IMR-90 (cell line): ENCODE results near the gene CLEC16A. TPM values are rescaled to one million over a fixed set of nuclear protein-coding genes. Genes with fewer than 3 reads are reported as not detected.

Experiments
- ATAC-seq: fragments of 200-7000 bp; cut with Tn5 transposase; 2 replicates; pipeline ENCODE4 v1.9.1; 2020; ENCODE audit warnings: low read depth, mild to moderate bottlenecking, moderate library complexity
- BruUV-seq: library from RNA; stranded (reverse); fragments of 400-500 nt; replicated peaks from 2 replicates; lab custom pipeline; 2021; lab: Mats Ljungman, UMichigan
- CTCF ChIA-PET: fragments of 300-600 bp; formaldehyde crosslinking; extraction: SDS; loops from one replicate; lab custom pipeline; 2021; ENCODE audit warnings: antibody characterized with exemption; lab: Yijun Ruan, JAX
- POLR2A ChIA-PET: fragments of 300-600 bp; sonication (Branson Sonifier 250); formaldehyde crosslinking; loops from one replicate; lab custom pipeline; 2022; ENCODE audit warnings: antibody characterized with exemption; ENCODE audit not compliant: unreplicated experiment; lab: Charles Lee
- DNase-seq: peaks from one replicate; pipeline ENCODE4 v3.0.0; 2013
- H2AFZ ChIP-seq: replicated peaks from 2 replicates; pipeline ENCODE3; 2013; ENCODE audit warnings: low read length, mild to moderate bottlenecking; ENCODE audit not compliant: poor library complexity
- H2AK5ac ChIP-seq: 2 replicates; pipeline ENCODE4 v1.6.1; 2013; ENCODE audit warnings: low read depth, low read length, inconsistent platforms
- H2AK9ac ChIP-seq: replicated peaks from 2 replicates; pipeline ENCODE3; 2013; ENCODE audit warnings: mild to moderate bottlenecking, low read depth, low read length, moderate library complexity; ENCODE audit not compliant: poor library complexity
- H2BK120ac ChIP-seq: 2 replicates; pipeline ENCODE4 v1.6.1; 2013; ENCODE audit warnings: low read depth, low read length, inconsistent platforms
- H2BK15ac ChIP-seq: 3 replicates; pipeline ENCODE4 v1.6.1; 2013; ENCODE audit warnings: low read depth, low read length, inconsistent platforms
- H2BK20ac ChIP-seq: 2 replicates; pipeline ENCODE4 v1.6.1; 2013; ENCODE audit warnings: low read depth, mild to moderate bottlenecking, inconsistent platforms, low read length, moderate library complexity
- H2BK5ac ChIP-seq: 2 replicates; pipeline ENCODE4 v1.6.1; 2013; ENCODE audit warnings: mild to moderate bottlenecking, low read depth, low read length, inconsistent platforms; ENCODE audit not compliant: poor library complexity, severe bottlenecking
- H3K14ac ChIP-seq: replicated peaks from 2 replicates; pipeline ENCODE4 v1.6.1; 2013; ENCODE audit warnings: low read depth, low read length, inconsistent platforms
- H3K18ac ChIP-seq: 2 replicates; pipeline ENCODE4 v1.6.1; 2013; ENCODE audit warnings: low read depth, low read length, control low read depth
- H3K23ac ChIP-seq: 2 replicates; pipeline ENCODE4 v1.6.1; 2013; ENCODE audit warnings: low read depth, low read length, inconsistent platforms
- H3K27ac ChIP-seq: 2 replicates; pipeline ENCODE4 v1.5.1; 2013; ENCODE audit warnings: mild to moderate bottlenecking, control low read depth, low read length; ENCODE audit not compliant: insufficient read depth
- H3K27me3 ChIP-seq: 2 replicates; pipeline ENCODE4 v1.6.1; 2013; ENCODE audit warnings: low read length; ENCODE audit not compliant: control insufficient read depth, insufficient read depth
- H3K36me3 ChIP-seq: 2 replicates; pipeline ENCODE4 v1.6.1; 2013; ENCODE audit warnings: low read length, mixed read lengths; ENCODE audit not compliant: control insufficient read depth, insufficient read depth
- H3K4ac ChIP-seq: 2 replicates; pipeline ENCODE4 v1.6.1; 2013; ENCODE audit warnings: low read depth, low read length, inconsistent platforms
- H3K4me1 ChIP-seq: 2 replicates; pipeline ENCODE4 v1.6.1; 2013; ENCODE audit warnings: low read length, mixed read lengths; ENCODE audit not compliant: control insufficient read depth, insufficient read depth
- H3K4me2 ChIP-seq: 2 replicates; pipeline ENCODE4 v1.6.1; 2013; ENCODE audit warnings: low read depth, mild to moderate bottlenecking, control low read depth, low read length, moderate library complexity
- H3K4me3 ChIP-seq: 2 replicates; pipeline ENCODE4 v1.5.1; 2013; ENCODE audit warnings: low read depth, mild to moderate bottlenecking, control low read depth, low read length, moderate library complexity; ENCODE audit not compliant: insufficient read depth
- H3K56ac ChIP-seq: 2 replicates; pipeline ENCODE4 v1.6.1; 2013; ENCODE audit warnings: low read length, inconsistent platforms; ENCODE audit not compliant: insufficient read depth; ENCODE audit errors: extremely low read depth
- H3K79me1 ChIP-seq, 2 experiments: 2 replicates each; pipeline ENCODE4 v1.6.1; 2013; ENCODE audit warnings: low read length in 2 of 2, inconsistent platforms in 1 of 2, low read depth in 1 of 2
- H3K9ac ChIP-seq: 2 replicates; pipeline ENCODE4 v1.6.1; 2013; ENCODE audit warnings: low read depth, low read length, control low read depth
- H3K9me1 ChIP-seq: 2 replicates; pipeline ENCODE4 v1.6.1; 2013; ENCODE audit warnings: low read length, inconsistent platforms; ENCODE audit not compliant: insufficient read depth
- H3K9me3 ChIP-seq: 2 replicates; pipeline ENCODE4 v1.6.1; 2013; ENCODE audit warnings: low read length; ENCODE audit not compliant: control insufficient read depth, insufficient read depth
- H4K20me1 ChIP-seq: 2 replicates; pipeline ENCODE4 v1.6.1; 2013; ENCODE audit warnings: low read length, inconsistent platforms; ENCODE audit not compliant: insufficient read depth
- H4K5ac ChIP-seq: 2 replicates; pipeline ENCODE4 v1.6.1; 2013; ENCODE audit warnings: mild to moderate bottlenecking, low read depth, low read length, control low read depth
- H4K8ac ChIP-seq, 2 experiments: 2 replicates each; pipeline ENCODE4 v1.6.1; 2013; ENCODE audit warnings: low read depth in 2 of 2, low read length in 2 of 2, control low read depth in 1 of 2, inconsistent platforms in 1 of 2
- H4K91ac ChIP-seq: 2 replicates; pipeline ENCODE4 v1.6.1; 2013; ENCODE audit warnings: low read depth, low read length, inconsistent platforms; ENCODE audit not compliant: insufficient read depth
- BHLHE40 ChIP-seq: fragments of 150-350 bp; IDR thresholded peaks from 2 replicates; pipeline ENCODE4 v1.6.1; 2016; ENCODE audit warnings: mild to moderate bottlenecking, low read depth, low read length
- CEBPB ChIP-seq: IDR thresholded peaks from 2 replicates; pipeline ENCODE4 v1.6.1; 2012; ENCODE audit warnings: low read depth, low read length, improper control_type of control experiment
- CHD1 ChIP-seq: IDR thresholded peaks from 2 replicates; pipeline ENCODE4 v1.6.1; 2012; ENCODE audit warnings: low read depth, low read length, improper control_type of control experiment
- FOS ChIP-seq: fragments of 150-350 bp; IDR thresholded peaks from 2 replicates; pipeline ENCODE4 v1.6.1; 2016; ENCODE audit warnings: low read depth, low read length
- MAFK ChIP-seq: IDR thresholded peaks from 2 replicates; pipeline ENCODE4 v1.6.1; 2012; ENCODE audit warnings: low read depth, low read length, improper control_type of control experiment
- MAZ ChIP-seq: IDR thresholded peaks from 2 replicates; pipeline ENCODE4 v1.6.1; 2012; ENCODE audit warnings: low read depth, mild to moderate bottlenecking, low read length, improper control_type of control experiment, moderate library complexity, borderline replicate concordance
- MXI1 ChIP-seq: IDR thresholded peaks from 2 replicates; pipeline ENCODE4 v1.6.1; 2012; ENCODE audit warnings: low read depth, mild to moderate bottlenecking, low read length, moderate library complexity, borderline replicate concordance
- NFE2L2 ChIP-seq: fragments of 150-350 bp; IDR thresholded peaks from 2 replicates; pipeline ENCODE4 v1.6.1; 2016; ENCODE audit warnings: low read depth, mild to moderate bottlenecking, low read length
- POLR2A ChIP-seq: IDR thresholded peaks from 2 replicates; pipeline ENCODE4 v1.6.1; 2012; ENCODE audit warnings: mild to moderate bottlenecking, low read depth, low read length
- RAD21 ChIP-seq: IDR thresholded peaks from 2 replicates; pipeline ENCODE4 v1.6.1; 2012; ENCODE audit warnings: low read length, improper control_type of control experiment
- RCOR1 ChIP-seq: IDR thresholded peaks from 2 replicates; pipeline ENCODE4 v1.6.1; 2012; ENCODE audit warnings: mild to moderate bottlenecking, low read length, improper control_type of control experiment; ENCODE audit not compliant: insufficient replicate concordance
- RFX5 ChIP-seq: IDR thresholded peaks from 2 replicates; pipeline ENCODE4 v1.8.0; 2012; ENCODE audit warnings: low read depth, mild to moderate bottlenecking, low read length, moderate library complexity
- SMC3 ChIP-seq: fragments of 150-350 bp; IDR thresholded peaks from 2 replicates; pipeline ENCODE4 v1.6.1; 2016; ENCODE audit warnings: low read depth, mild to moderate bottlenecking, antibody characterized with exemption, low read length, moderate library complexity
- whole genome bisulfite sequencing, 2 experiments: methylation state at CpG; one replicate each; pipeline versions ENCODE4 v1.1.5 to v1.1.7; 2013; ENCODE audit warnings: missing lambda C conversion rate in 2 of 2; ENCODE audit not compliant: insufficient read length in 1 of 2; ENCODE audit errors: extremely low coverage in 2 of 2; 5-methylcytosine and 5-hydroxymethylcytosine counted together
- dilution Hi-C: fragments of 300-500 bp; cut with HindIII; formaldehyde crosslinking; loops from one replicate; pipeline ENCODE4 v1.14.3; 2018; ENCODE audit warnings: low sequenced_read_pairs; ENCODE audit not compliant: unreplicated experiment
- in situ Hi-C: fragments of 300-500 bp; cut with MboI; formaldehyde crosslinking; loops from 3 replicates; pipeline ENCODE4 v1.14.3; 2019; ENCODE audit warnings: low sequenced_read_pairs, inconsistent platforms, mixed read lengths
- intact Hi-C: fragments of 100-400 bp; cut with micrococcal nuclease; formaldehyde crosslinking; loops from 2 replicates; pipeline ENCODE4 v1.10.0; 2022
- polyA plus RNA-seq, 3 experiments: library from polyadenylated mRNA; depleted of rRNA; stranded (reverse); fragments of >200 nt; gene quantifications; 2 replicates each; pipeline ENCODE4 v1.2.3, GENCODE V29; 2012; ENCODE audit warnings: low replicate concordance in 1 of 3
- total RNA-seq: library from RNA; depleted of rRNA; stranded (reverse); fragments of >200 nt; gene quantifications from 2 replicates; pipeline ENCODE4 v1.2.3, GENCODE V29; 2012
- TF ChIP-seq, protein P1 (sequence below): fragments of 150-350 bp; IDR thresholded peaks from 2 replicates; pipeline ENCODE4 v1.6.1; 2016; ENCODE audit warnings: low read depth, mild to moderate bottlenecking, low read length, moderate library complexity, borderline replicate concordance
- TF ChIP-seq, protein P2 (sequence below): conservative IDR thresholded peaks from 2 replicates; pipeline ENCODE4 v1.5.1; 2012; ENCODE audit warnings: mild to moderate bottlenecking, low read depth, low read length, improper control_type of control experiment
- TF ChIP-seq, protein P3 (sequence below): fragments of 150-350 bp; IDR thresholded peaks from 2 replicates; pipeline ENCODE4 v1.6.1; 2017; ENCODE audit warnings: mild to moderate bottlenecking, antibody characterized with exemption, low read length, low read depth

The CLEC16A gene
- total and polyA plus RNA-seq, 2 of the 4 experiments (the other 2 are of a cell fraction) = 15.9 to 16.5 TPM

DNA sequence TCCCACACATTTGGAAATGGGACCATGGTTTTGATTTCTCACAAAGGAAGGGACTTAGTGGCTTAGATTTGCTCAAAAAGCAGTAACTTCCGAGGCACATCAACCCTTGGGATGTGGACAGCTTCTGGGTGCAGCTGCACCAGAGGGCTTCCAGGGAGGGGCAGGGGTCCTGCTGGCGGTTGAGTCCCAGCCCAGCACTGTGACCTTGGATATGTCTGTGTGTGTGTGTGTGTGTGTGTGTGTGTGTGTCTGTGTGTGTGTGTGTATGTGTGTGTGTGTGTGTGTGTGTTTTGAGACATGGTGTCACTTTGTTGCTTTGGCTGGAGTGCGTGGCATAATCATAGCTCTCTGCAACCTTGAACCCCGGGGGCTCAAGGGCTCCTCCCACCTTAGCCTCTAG, 130.8 kb downstream of the CLEC16A start:
- in situ Hi-C loops = no loop called here
- CTCF ChIA-PET = no interaction called here

More for the DNA sequence above, 130.8 kb downstream of the CLEC16A start:
- intact Hi-C loops (no loop called here), dilution Hi-C loops (no loop called here)
- Histone ChIP-seq H3K79me1 (peaks cover 0 to 15% of the 10 kb centered on the region in 2 experiments; a peak in 2 of 4 replicates), H3K9ac (no peak overlapping the region), H4K20me1 (peaks cover 5% of the 10 kb centered on the region; the same call in 1 of the 2 replicates), H4K8ac (0 out of 4 replicates have a peak overlapping the region, but pooled peaks of 1 of the 2 experiments have one; percentile 8), H2AFZ (no peak overlapping the region), H3K56ac (no peak overlapping the region), H3K36me3 (peaks cover 5% of the 10 kb centered on the region; the same call in 1 of the 2 replicates), H3K4me1 (peaks cover 33% of the 10 kb centered on the region), H2AK5ac (peak overlapping the region; percentile 35; the same call in 1 of the 2 replicates), H3K4me3 (no peak overlapping the region), H2BK15ac (peak overlapping the region; percentile 23; the same call in 1 of the 3 replicates), H2AK9ac (no peak overlapping the region), H4K5ac (no peak overlapping the region), H3K9me3 (no peaks in the 10 kb centered on the region), H2BK20ac (no peak overlapping the region), H3K27ac (no peak overlapping the region), H3K4me2 (no peak overlapping the region), H3K23ac (no peak overlapping the region), H3K14ac (no peak overlapping the region), H4K91ac (no peak overlapping the region), H2BK120ac (no peak overlapping the region), H3K9me1 (peaks cover 26% of the 10 kb centered on the region), H3K4ac (no peak overlapping the region), H2BK5ac (no peak overlapping the region), H3K18ac (no peak overlapping the region), H3K27me3 (no peaks in the 10 kb centered on the region)
- ATAC-seq (no peak), DNase-seq (no peak)
- 100% methylated on average over 2 of the region's 4 CpGs; no CpG with 5 or more reads in 1 of the 2 experiments for WGBS, 2 experiments
- POLR2A ChIA-PET = interaction anchor here (0.5 kb wide), 1 partner anchor 99 kb away, joined by 3 read pairs; no protein-coding TSS in a partner anchor
- no TSS peak for BruUV-seq
- no peak for TF ChIP-seq MAZ
- TF ChIP-seq POLR2A = no peak
- TF ChIP-seq CHD1 = no peak
- no peak for TF ChIP-seq RCOR1
- TF ChIP-seq FOS = no peak
- no peak for TF ChIP-seq CEBPB
- no peak for TF ChIP-seq MAFK
- TF ChIP-seq, protein P1, sequence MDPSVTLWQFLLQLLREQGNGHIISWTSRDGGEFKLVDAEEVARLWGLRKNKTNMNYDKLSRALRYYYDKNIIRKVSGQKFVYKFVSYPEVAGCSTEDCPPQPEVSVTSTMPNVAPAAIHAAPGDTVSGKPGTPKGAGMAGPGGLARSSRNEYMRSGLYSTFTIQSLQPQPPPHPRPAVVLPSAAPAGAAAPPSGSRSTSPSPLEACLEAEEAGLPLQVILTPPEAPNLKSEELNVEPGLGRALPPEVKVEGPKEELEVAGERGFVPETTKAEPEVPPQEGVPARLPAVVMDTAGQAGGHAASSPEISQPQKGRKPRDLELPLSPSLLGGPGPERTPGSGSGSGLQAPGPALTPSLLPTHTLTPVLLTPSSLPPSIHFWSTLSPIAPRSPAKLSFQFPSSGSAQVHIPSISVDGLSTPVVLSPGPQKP = no peak
- TF ChIP-seq RAD21 = no peak
- no peak for TF ChIP-seq SMC3
- no peak for TF ChIP-seq BHLHE40
- TF ChIP-seq, protein P2, sequence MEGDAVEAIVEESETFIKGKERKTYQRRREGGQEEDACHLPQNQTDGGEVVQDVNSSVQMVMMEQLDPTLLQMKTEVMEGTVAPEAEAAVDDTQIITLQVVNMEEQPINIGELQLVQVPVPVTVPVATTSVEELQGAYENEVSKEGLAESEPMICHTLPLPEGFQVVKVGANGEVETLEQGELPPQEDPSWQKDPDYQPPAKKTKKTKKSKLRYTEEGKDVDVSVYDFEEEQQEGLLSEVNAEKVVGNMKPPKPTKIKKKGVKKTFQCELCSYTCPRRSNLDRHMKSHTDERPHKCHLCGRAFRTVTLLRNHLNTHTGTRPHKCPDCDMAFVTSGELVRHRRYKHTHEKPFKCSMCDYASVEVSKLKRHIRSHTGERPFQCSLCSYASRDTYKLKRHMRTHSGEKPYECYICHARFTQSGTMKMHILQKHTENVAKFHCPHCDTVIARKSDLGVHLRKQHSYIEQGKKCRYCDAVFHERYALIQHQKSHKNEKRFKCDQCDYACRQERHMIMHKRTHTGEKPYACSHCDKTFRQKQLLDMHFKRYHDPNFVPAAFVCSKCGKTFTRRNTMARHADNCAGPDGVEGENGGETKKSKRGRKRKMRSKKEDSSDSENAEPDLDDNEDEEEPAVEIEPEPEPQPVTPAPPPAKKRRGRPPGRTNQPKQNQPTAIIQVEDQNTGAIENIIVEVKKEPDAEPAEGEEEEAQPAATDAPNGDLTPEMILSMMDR = no peak
- no peak for TF ChIP-seq RFX5
- TF ChIP-seq NFE2L2 = no peak
- TF ChIP-seq, protein P3, sequence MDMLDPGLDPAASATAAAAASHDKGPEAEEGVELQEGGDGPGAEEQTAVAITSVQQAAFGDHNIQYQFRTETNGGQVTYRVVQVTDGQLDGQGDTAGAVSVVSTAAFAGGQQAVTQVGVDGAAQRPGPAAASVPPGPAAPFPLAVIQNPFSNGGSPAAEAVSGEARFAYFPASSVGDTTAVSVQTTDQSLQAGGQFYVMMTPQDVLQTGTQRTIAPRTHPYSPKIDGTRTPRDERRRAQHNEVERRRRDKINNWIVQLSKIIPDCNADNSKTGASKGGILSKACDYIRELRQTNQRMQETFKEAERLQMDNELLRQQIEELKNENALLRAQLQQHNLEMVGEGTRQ = no peak
- no peak for TF ChIP-seq MXI1
